ELF-1 (cell line): Measurements from ENCODE around the gene APOL4.

ENCODE experiments used
- DNase-seq: peaks from one replicate; pipeline ENCODE4 v3.0.0-alpha.2; 2016; ENCODE audit warnings: low read depth, low spot score

APOL4 gene

DNA sequence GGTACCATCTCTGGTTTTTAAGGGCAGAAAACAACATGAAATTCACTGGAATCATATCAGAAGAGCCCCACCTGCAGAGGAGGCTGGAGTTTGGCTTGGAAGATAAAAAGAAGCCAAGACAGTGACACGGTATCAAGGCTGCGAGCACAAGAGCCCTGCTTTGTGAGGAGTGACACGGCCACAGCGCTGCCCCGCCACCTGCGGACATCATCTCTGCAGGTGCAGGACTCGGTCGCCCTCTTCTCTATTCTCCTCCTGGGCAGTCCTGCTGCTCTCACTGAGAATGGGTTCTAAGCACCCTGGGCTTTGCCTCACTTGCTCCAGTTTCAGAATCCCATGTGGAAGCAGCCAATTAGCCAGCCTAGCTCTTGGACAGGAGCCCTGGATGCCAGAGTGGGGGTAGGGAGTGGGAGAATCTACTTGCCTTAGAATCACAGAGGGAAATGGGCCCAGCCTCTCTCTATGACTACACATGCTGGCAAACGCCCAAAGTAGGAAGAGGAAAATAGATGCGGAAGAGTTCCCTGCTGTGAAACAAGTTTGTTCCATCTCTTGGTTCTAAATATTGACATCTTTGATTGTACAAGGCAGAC is 17.1 kb downstream of the APOL4 start:
- DNase-seq, result no peak

DNA sequence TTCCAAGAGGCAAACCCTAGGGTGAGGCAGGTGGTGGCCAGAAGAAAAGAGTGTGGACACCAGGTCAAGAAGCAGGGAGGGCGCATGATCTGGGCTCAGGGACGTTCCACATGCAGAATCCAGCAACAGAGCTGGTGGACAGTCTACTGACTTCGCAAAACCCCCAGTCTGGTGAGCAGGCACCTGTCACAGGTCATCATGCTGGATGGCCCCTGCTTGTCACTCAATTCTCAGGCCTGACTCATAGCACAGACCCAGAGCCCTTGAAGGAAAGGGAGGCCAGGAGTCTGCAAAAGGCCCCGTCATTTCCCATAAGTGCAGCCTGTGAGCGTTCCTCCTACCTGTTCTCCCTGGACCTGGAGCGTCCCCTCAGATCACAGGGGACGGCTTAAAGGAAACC is 18.2 kb downstream of the APOL4 start:
- no peak for DNase-seq

DNA sequence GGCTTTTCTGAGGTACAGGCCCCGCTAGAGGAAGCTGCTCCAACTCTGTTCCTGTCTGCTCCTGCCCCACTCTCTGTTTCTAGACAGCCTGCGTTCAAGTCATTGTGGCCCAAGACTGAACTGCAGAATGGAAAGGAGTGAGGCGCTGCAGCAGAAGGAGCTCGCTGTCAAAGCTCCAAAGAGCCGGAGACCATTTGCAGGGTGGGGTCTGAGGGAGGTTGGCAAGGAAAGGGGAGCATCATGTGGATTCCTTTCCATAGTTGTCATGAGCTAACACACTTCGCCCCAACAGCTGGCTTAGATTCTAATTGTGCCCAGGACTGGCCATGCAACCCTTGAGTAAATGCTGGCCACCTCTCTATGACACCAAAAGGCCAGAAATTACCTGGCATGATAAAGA is 18.8 kb downstream of the APOL4 start:
- no peak for DNase-seq

DNA sequence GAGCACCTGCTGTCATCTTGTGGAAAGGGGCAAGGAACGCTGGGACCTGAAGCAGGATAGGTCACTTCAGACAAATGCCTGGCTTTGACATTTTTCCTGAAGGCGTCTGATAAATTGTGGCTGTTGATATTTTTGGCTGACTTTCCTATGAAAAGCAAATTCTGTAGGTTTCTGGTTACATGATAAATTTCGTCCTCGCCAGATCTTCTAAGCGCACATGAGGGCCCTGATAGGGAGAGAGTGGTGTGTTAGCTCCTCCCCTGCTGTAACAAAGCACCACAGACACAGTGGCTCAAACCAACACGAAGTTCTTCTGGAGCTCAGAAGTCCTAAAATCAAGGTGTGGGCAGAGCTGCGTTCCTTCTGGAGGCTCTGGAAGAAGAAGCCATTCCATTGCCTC is 19.6 kb downstream of the APOL4 start:
- DNase-seq, result no peak

DNA sequence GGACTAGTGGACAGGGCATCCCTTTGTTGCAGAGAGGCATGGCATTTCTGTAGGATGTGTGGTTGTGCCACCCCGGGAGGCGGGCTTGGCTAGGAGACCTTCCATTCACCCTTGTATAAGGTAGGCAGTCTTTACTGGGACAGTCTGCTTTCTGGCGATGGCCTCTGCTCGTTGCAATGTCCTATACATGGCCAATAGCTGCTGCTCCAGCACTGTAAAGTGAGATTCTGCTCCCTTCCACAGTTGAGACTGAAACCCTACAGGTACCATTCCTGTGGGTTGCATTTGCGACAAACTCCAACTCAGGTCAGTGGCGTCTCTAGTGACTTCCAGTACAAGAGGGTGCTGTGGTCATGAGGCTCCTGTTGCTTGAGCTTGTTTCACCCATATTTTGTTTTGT is 20.7 kb downstream of the APOL4 start:
- no peak for DNase-seq

DNA sequence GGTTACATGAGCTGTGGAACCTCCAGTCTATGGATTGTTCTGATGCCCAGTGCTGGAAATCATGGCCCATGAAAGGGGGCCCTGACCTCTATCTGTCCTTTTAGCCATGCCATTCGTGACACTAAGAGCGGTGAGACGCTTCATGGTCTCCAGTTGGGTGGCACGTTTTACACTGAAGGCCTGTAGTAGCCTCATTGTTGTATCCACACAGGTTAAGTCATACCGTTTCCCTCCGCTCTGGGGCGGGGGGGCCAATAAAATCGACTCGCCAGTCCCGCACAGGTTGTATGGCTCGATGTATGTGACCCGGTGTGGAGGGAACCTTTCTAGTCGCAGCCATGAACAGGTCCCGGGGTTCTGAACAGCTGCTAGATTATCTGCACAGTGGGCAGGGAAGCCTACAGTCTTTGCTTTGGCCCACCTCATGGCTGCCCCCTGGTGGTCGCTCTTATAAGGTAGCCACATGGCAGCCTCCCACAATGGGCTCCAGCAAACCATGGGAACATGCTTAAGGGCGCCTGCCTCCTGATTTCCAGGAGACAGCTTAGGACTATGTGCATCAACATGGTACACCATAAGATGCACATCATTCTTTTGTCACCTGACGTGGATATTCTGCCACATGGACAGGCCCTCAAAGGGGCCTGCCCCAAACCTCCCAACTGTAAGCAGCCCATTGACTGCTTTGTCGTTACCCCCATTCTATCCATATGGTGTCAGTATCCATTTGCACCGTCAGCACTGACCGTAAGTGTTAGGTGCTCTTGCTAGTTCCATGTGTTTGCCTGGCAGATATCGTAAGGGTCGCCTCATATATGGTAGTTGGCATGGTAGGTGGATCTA is 21.4 kb downstream of the APOL4 start:
- DNase-seq, result peak; percentile 86

DNA sequence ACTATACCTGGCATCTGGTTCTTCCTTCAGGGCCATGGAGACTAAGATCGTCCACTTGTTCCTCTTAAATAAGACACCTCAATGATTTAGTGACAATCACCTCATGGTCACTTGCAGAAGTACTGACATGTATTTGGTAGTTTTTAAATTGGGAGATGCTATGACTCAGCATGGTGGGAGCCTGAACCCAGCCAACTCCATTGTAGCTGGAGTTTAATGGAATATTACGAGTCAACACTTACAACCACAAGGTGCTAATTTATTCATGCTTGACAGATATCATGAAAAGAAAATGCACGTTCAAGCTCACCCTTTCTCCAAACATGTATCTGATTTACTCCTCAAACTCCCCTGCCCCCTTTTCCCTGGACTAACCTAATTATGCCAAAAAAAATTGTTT is 24.4 kb downstream of the APOL4 start:
- no peak for DNase-seq

DNA sequence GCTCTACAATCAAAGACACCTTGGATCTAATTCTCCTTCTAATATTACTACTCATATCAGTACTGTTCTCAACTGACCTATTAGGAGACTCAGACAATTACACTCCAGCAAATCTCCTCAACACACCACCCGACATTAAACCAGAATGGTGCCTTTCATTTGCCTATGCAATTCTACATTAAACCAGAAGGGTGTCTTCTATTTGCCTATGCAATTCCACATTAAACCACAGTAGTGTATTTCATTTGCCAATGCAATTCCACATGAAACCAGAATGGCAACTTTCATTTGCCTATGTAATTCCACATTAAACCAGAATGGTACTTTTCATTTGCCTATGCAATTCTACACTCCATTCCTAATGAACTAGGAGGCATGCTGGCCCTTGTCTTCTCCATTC is 25.7 kb downstream of the APOL4 start:
- no peak for DNase-seq

DNA sequence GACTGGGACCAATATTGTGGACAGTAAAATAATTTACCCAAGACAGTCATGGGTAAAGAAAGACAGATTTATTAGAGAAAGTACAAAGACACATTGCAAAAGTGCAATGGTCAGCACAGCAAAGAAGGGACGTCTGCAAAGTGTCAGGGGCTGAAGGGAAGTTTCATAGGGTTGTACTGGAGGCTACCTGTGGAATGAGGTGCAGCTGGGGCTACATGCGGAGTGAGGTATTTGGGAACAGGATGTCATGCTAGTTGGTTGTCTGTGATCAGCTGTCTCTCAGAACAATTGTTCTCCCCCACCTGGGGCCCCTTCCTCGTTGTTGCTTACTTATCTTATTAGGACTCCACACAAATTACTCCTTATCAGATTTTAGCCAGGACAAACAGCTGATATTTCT is 29.7 kb downstream of the APOL4 start:
- DNase-seq, result no peak

DNA sequence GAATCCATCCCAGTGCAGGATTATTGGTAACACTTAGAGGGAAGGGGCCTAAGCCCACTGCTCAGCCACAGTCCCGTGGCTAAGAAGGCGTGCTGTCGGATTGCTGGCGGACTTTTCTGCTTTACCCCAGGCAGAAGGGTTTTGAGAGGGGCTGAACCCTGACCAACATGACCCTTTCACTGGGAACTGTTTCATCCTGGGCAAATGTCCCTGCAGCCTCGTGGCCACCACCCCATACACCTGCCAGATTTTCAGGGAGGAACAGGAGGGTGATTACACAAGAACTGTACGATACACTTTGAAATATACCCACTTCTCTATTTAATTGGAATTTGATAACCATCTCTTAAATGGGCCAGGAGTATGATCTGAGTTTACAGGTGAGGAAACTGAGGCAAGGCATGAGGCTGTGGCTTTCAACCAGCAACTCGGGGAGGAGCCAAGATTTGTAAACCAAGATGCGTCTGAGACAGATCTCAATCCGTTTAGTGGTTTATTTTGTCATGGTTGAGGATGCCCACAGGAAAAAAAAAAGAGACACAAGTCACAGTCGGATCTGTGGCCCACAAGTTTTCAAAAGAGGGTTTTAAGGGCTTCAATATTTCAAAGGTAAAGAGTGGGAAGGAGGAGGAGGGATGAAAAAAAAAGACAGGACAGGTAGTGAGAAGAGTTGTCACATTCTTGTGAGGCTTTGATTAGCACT is 34.9 kb downstream of the APOL4 start:
- no peak for DNase-seq

DNA sequence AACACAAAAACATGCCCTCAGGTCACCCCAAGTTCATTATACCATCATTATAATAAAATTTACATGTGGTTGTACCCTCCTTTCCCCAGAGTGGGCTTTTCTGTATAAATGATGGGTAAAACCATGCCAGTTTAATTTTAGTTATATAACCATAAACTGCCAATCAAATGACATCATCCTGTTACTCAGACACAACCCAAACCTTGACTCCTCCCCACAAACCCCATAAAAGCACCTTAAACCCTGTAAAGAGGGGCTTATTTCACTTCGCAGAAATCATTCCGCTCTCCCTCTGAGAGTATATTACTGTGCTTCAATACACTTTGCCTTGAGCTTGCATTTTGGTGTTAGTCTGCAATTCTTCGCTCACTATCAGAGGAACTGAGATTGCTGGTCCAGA is 35.5 kb downstream of the APOL4 start:
- no peak for DNase-seq

DNA sequence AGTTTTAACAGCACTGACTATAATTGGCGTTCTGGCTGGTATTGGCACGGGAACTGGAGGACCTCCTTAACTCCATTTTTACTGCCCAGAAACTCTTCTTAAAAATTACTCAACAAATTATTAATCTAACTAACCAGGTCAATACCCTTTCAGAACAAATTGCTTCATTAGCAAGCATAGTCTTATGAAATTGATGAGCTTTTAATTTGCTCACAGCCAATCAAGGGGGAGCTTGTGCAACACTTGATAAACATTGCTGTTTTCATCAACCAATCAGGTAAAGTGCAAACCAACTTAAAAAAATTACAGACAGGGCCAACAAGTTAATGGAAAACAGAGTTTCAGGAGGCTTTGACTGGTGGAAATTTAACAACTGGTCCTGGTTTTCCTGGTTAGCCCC is 36.5 kb downstream of the APOL4 start:
- DNase-seq, result no peak

DNA sequence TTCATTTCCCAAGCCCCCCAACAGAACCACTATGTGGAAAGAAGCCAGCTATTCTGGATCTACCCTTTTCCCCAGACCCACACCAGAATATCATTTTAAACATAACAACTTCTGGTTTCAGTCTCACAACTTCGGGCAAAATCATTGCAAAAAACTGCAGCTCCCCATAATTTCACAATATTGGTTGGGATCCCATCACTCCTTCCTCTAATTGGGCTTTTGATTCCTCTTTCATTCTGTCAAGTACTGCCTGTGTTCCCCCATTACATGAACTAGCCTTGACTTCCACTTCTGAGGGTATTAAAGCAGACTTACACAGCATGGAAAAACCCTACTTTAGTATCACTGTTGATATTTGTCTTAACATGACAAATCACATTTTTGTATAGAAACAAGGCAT is 37.0 kb downstream of the APOL4 start:
- DNase-seq, result no peak

DNA sequence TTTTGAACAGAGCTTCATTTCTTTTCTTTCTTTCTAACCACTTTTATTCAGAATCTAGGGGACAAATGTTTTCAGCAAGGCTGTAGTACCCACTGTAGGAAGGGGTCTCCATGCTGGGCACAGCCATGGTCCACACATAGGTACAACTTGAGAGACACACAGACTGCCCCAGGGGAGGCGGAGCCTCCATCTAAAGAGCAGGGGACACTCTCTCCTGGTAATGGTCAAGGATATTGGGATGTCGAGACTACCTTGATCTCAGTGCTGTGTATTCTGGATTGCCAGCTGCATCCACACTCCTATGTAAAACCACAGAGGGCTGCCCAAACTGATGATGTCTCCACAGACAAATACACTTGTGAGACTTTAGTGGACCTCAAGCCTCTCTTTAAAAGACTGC is 38.1 kb downstream of the APOL4 start:
- no peak for DNase-seq

DNA sequence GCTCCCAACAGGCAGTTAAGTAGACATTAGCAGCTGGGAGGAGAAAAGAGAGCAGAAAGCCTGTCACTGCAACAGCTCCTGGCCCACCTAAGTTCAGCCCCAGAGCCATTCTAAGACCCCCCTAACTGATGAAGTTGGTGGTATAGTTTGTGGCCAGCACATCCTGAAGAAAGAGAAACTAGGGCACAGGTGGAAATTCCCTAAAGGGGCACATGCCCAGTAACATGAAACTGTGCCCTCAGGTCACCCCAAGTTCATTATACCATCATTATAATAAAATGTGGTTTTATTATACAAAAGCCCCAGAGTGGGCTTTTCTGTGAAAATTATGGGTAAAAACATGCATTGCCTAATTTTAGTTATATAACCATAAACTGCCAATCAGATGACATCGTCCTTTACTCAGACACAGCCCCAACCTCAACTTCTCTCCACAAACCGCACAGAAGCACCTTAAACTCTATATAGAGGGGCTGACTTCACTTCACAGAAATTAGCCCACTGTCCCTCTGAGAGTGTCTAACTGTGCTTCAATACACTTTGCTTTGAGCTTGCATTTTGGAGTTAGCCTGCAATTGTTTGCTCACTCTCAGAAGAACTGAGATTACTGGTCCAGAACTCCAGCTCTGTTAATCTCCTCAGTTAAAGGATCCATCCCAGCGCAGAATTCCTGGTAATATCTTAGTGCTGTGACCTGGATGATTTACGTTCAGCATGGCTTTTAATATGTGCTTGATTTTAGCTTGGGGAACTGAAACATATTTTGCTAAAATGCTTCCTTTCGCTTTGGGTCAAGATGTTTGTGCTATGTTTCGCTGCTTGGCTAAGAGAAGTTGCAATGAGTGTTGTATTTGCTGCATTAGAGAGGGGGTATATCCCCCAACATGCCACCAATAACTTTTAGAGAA is 39.2 kb downstream of the APOL4 start:
- DNase-seq, result no peak

DNA sequence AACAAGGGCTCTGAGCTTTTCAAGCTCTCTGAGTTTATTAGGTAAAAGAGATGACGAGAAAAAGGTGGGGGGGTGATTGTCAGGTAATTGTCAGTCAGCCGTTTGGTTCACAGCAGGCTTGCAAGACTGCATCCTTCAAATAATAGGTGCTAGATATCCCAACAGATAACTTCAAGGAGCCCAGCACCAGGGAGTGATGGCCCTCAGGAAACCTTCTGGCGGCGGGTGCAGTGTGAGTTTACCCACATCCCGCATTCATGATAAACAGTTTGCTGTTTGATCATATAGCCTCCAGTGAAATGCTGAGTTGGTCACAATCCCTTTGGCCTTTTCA is 39.8 kb downstream of the APOL4 start:
- peak; percentile 56 for DNase-seq

DNA sequence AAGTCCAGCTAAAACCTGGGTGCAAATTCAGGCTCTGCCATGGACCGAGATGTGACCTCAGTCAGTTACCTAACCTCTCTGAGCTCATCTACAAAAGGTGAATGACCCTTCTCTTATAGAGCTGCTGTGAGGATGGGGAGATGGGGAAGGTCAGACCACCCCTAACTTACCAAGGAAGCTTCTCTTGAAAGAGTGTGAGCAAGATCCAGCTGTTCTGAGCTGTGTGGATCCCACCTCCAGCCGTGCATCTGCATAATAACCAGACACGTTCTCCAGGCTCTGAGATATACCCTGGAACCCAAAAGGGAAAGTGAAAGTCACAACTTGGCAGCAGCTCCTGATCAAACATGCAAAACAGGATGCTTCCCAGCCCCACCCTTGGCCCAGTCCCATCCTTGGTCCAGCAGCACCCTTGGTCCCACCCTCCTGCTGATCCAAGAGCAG is 41.1 kb downstream of the APOL4 start, which contains the start of gene APOL3:
APOL3 (minus strand) TSS at position 257 of the 444 bp plus-strand sequence. CDS start 11,700 bp downstream, outside the sequence.
- DNase-seq, result no peak

DNA sequence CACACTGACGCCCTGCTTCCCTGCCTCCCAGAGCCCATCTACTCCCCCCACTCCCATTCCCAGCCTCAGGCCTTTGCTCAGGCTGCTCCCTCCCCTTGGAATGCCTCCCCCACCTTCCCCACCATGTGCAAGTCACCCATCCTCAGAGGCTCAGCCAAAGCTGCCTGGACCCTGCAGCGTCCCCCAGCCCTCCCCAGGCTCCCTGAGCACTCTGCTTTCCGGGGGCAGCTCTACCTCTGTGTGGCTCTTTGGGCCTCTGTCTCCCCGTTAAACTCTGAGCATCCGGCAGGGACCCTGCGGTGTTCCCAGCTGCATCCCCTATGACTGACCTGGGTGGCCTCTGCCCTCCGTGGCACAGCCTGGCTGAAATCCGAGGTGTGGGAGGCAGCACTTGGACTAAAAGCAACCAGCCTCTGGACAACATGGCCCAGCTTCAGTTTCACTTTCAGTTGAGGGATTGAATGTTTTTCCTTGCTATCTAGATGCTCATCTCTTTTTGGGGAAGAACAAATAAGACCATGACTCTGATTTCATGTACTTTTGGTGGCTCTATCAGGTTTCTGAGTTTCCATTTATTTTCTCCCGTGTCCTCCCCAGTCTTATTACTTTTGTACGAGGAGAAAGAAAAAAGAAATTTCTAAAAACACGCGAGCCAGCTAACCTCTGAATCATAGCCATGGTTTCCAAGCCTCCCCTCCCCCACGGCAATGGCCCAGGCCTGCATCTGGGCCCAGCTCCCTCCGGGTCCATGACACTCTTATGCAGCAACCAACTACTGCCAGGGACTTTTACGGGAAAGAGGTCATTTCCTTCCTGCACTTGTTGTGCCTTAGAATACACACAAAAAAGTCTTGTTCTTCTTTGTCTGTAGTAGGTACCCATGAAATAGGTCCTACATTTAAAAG is 44.8 kb downstream of the APOL4 start:
- DNase-seq, result peak; percentile 63

DNA sequence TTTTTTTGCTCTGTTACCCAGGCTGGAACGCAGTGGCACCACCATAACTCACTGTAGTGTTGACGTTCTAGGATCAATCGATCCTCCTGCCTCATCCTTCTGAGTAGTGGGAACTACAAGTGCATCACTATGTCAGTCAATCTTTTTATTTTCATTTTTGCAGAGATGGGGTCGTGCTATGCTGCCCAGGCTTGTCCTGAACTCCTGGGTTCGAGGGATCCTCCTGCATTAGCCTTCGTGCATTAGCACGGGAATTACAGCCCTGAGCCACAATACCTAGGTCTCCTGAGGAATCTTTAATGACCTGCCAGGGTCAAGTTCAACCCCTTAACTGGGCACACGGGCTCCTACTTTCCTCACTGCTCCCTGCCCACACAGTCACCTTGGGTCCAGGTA is 45.5 kb downstream of the APOL4 start:
- no peak for DNase-seq

DNA sequence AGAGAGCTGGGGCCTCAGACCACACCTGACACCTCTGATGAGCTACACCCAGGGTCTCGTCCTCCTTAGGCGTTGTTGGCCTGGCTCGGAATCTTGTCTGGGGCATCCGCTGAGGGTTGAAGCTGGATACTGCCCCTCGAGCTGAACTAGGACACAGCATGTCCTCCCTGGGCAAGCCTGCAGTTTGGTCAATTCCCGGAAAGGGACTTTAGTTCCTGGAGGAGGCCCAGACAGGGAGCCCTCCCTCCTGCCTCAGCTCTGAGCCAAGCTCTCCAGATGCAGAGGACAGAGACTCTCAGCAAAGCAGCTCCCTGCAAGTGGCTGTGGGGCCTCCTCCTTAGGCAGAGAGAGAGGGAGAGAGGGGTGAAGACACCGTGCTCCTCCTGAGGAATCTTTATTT is 45.9 kb downstream of the APOL4 start:
- no peak for DNase-seq
